Kidney (tissue), 14 donors: ENCODE data around the gene FN1. TPM values are rescaled to one million over a fixed set of nuclear protein-coding genes. Genes with fewer than 3 reads are reported as not detected.

Experiments used
- DNase-seq, 5 donors: peaks; one replicate each; pipeline ENCODE4 v3.0.0-alpha.2; 2013 to 2020
- FAIRE-seq: peaks from 2 replicates; lab custom pipeline; 2012; peaks lifted over from hg19 to GRCh38; lab: Jason Lieb, UNC
- H3K27ac ChIP-seq, 2 donors: one replicate each; pipeline ENCODE4 v1.7.0; 2013; ENCODE audit warnings: low read depth in 2 of 2, low read length in 2 of 2, inconsistent platforms in 1 of 2
- H3K27me3 ChIP-seq: one replicate; pipeline ENCODE4 v1.7.1; 2013; ENCODE audit warnings: low read length, inconsistent platforms; ENCODE audit not compliant: control insufficient read depth, insufficient read depth
- H3K36me3 ChIP-seq, 3 donors: one replicate each; pipeline versions ENCODE4 v1.7.0 to v1.7.1; 2013; ENCODE audit warnings: low read length in 3 of 3, control low read depth in 1 of 3, inconsistent platforms in 1 of 3; ENCODE audit not compliant: insufficient read depth in 3 of 3, control insufficient read depth in 2 of 3
- H3K4me1 ChIP-seq, 3 donors: one replicate each; pipeline versions ENCODE4 v1.7.0 to v1.7.1; 2013; ENCODE audit warnings: low read length in 3 of 3, inconsistent platforms in 1 of 3, low read depth in 1 of 3; ENCODE audit not compliant: control insufficient read depth in 2 of 3, insufficient read depth in 2 of 3
- H3K4me3 ChIP-seq, 3 donors: one replicate each; pipeline versions ENCODE4 v1.7.0 to v1.8.1; 2013; ENCODE audit warnings: low read length in 3 of 3, control low read depth in 1 of 3, inconsistent platforms in 1 of 3
- H3K9ac ChIP-seq, 3 donors: one replicate each; pipeline versions ENCODE4 v1.7.0 to v1.7.1; 2013; ENCODE audit warnings: low read length in 3 of 3, control low read depth in 1 of 3, inconsistent platforms in 1 of 3
- H3K9me3 ChIP-seq, 3 donors: one replicate each; pipeline versions ENCODE4 v1.7.0 to v1.7.1; 2013; ENCODE audit warnings: low read length in 3 of 3, control low read depth in 1 of 3, inconsistent platforms in 1 of 3; ENCODE audit not compliant: control insufficient read depth in 2 of 3, insufficient read depth in 1 of 3
- intact Hi-C: fragments of 100-400 bp; cut with DNase I; formaldehyde crosslinking; loops from one replicate; pipeline ENCODE4 v1.11.1; 2022
- polyA plus RNA-seq: library from polyadenylated mRNA; stranded (reverse); fragments of 350-450 nt; fragmentation: Illumina TruSeq; extraction: RNeasy Lipid Tissue Mini Kit (QIAGEN cat#74804); gene quantifications from one replicate; pipeline ENCODE4 v1.2.3, GENCODE V29; 2014; ENCODE audit warnings: low read depth, low replicate concordance; ENCODE audit not compliant: insufficient read depth
- total RNA-seq: library from RNA; stranded (reverse); fragmentation: NEBNext Ultra II Directional; extraction: Animal tissue kit (Norgen Biotek cat#: 25700); gene quantifications from one replicate; pipeline ENCODE4 v1.2.1, GENCODE V29; 2021
- TF ChIP-seq, protein P1 (sequence below): IDR thresholded peaks from 3 replicates; pipeline ENCODE4 v1.5.1; 2012; ENCODE audit warnings: mild to moderate bottlenecking, moderate library complexity, borderline replicate concordance; ENCODE audit not compliant: insufficient read depth; ENCODE audit errors: extremely low read depth
- donor health status: control.
- donor health status: control.
- donor health status: control.
- donor health status: control.
- donor health status: control.
- donor health status: DM: yes; HTN: yes; CAD: no.
- donor health status: Normal renal cell carcinoma (clear cell type).

FN1 gene
- total and polyA plus RNA-seq, 2 donors from 2014 or later: 92.1 to 289 TPM

DNA sequence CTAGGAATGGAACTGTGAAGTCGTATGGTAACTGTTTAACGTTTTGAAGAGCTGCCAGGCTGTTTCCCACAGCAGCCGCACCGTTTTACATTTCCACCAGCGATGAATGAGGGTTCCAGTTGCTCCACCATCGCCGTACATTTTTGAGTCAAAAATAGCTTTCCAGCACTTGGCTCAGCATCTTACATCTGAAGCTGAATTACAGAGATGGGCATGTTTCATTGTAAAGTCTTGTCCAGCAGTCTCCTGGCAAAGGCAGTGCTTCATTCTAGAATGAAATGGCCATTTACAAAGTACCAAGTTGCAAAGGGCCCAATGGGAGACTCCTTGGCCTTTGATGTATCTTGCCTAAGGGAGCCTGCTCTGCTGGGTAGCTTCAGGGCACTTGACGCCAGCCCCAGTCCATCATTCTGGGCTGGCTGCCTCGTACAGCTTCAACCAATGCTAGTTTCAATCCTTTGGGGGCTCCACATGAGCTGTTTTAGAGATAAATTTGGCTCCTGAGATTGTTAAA lies 78.9 kb downstream of the FN1 start:
- FAIRE-seq (no peak), DNase-seq (no peak)
- Histone ChIP-seq H3K4me1 (no peaks in the 10 kb centered on the region), H3K4me3 (no peak overlapping the region), H3K9me3 (no peaks in the 10 kb centered on the region), H3K27me3 (no peaks in the 10 kb centered on the region), H3K27ac (no peak overlapping the region), H3K36me3 (peaks cover 0 to 2% (median 2%) of the 10 kb centered on the region in 3 donors), H3K9ac (no peak overlapping the region)
- intact Hi-C loops: no loop called here
- TF ChIP-seq, protein P1, sequence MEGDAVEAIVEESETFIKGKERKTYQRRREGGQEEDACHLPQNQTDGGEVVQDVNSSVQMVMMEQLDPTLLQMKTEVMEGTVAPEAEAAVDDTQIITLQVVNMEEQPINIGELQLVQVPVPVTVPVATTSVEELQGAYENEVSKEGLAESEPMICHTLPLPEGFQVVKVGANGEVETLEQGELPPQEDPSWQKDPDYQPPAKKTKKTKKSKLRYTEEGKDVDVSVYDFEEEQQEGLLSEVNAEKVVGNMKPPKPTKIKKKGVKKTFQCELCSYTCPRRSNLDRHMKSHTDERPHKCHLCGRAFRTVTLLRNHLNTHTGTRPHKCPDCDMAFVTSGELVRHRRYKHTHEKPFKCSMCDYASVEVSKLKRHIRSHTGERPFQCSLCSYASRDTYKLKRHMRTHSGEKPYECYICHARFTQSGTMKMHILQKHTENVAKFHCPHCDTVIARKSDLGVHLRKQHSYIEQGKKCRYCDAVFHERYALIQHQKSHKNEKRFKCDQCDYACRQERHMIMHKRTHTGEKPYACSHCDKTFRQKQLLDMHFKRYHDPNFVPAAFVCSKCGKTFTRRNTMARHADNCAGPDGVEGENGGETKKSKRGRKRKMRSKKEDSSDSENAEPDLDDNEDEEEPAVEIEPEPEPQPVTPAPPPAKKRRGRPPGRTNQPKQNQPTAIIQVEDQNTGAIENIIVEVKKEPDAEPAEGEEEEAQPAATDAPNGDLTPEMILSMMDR: no peak

DNA sequence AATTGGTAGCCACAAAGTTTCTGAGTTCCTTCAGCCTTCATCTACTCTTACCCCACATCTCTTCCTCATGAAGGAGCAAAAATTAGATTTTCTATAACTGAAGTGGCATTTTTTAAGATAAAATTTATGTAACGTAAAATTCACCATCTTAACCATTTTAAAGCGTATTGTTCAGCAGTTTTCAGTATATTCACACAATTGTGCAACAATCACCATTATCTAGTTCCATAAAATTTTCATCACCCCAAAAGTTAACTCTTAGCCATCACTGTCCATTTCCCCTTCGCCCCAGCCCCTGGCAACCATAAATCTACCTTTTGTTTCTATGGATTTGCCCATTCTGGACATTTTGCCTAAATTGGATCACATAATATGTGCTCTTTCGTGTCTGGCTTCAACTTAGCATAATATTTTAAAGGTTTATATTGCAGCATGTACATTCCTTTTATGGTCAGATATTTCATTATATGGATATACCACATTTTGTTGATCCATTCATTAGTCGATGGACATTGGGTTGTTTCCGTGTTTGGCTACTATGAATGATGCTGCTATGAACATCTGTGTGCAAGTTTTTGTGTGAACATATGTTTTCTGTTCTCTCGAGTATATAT lies 79.4 kb downstream of the FN1 start:
- FAIRE-seq (no peak), DNase-seq (no peak)
- Histone ChIP-seq H3K36me3 (no peaks in the 10 kb centered on the region), H3K27ac (no peak overlapping the region), H3K9ac (no peak overlapping the region), H3K9me3 (no peaks in the 10 kb centered on the region), H3K4me1 (no peaks in the 10 kb centered on the region), H3K4me3 (no peak overlapping the region), H3K27me3 (no peaks in the 10 kb centered on the region)
- intact Hi-C loops: no loop called here
- TF ChIP-seq, protein P1: no peak

DNA sequence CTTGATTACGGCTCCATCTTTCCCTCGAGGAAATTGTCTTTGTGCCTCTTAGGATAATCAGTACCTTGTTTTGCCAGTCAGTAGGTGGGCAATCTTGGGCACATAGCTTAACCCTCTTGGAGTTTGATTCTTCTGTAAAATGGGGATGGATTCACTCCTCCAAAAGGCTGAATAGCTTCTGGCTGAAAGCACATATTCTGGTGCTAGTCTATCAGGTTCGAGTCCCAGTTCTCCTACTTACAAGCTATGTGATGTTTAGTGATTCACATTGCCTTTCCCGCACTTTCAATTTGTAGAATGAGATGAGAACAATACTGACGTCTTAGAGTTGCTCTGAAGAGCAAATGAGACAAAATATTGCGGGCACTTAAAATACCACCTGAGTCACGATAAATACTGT lies 80.1 kb downstream of the FN1 start:
- TF ChIP-seq, protein P1: no peak
- no peak for FAIRE-seq
- no peaks in the 10 kb centered on the region for H3K36me3 ChIP-seq

More for the DNA sequence above, 80.1 kb downstream of the FN1 start:
- Histone ChIP-seq H3K9me3 (no peaks in the 10 kb centered on the region), H3K27me3 (no peaks in the 10 kb centered on the region), H3K27ac (no peak overlapping the region), H3K4me3 (no peak overlapping the region), H3K4me1 (no peaks in the 10 kb centered on the region), H3K9ac (no peak overlapping the region)
- no peak for DNase-seq
- intact Hi-C loops: no loop called here
